GM12873 (cell line): ENCODE results near the gene IP6K3.

Experiments
- TF ChIP-seq, protein P1 (sequence below): IDR thresholded peaks from 2 replicates; pipeline ENCODE4 v1.5.1; 2012; ENCODE audit warnings: low read depth, mild to moderate bottlenecking, moderate library complexity, low read length, control low read depth; ENCODE audit not compliant: insufficient read depth; ENCODE audit errors: missing control alignments

IP6K3 gene

DNA sequence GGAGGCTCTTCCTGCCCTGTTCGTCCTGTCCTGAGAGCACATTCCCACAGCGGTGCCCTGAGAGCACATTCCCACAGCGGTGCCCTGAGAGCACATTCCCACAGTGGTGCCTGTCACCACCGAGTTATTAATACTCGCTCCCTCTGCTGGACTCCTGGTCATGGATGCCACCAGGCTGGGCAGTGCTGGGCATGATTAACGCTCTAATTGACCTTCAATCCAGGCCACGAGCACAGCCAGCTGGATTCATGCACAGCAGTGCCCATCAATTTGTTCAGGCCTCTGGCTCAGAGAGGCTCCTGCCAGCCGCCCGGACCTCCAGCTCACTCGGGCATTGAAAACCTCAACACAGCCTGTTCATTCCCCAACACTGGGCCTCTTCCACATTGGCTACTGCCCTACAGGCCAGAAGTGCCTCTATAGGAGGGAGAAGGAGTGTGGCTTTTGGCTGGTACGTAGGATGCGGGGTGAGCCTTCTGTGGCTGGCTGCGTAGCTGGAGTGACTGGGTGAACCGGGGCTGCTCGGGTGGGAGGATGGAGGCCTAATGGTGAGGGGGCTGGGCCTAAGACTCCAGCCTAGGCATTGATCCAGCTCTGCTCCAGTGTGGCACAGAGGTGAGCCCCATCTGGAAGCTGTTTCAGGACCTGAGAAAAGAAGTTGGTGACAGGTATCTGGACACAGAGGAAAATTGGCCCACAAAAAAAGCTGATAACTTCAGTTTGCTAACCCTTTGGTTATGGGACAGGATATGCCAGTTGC, 9.3 kb downstream of the IP6K3 start:
- TF ChIP-seq, protein P1, sequence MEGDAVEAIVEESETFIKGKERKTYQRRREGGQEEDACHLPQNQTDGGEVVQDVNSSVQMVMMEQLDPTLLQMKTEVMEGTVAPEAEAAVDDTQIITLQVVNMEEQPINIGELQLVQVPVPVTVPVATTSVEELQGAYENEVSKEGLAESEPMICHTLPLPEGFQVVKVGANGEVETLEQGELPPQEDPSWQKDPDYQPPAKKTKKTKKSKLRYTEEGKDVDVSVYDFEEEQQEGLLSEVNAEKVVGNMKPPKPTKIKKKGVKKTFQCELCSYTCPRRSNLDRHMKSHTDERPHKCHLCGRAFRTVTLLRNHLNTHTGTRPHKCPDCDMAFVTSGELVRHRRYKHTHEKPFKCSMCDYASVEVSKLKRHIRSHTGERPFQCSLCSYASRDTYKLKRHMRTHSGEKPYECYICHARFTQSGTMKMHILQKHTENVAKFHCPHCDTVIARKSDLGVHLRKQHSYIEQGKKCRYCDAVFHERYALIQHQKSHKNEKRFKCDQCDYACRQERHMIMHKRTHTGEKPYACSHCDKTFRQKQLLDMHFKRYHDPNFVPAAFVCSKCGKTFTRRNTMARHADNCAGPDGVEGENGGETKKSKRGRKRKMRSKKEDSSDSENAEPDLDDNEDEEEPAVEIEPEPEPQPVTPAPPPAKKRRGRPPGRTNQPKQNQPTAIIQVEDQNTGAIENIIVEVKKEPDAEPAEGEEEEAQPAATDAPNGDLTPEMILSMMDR: no peak

DNA sequence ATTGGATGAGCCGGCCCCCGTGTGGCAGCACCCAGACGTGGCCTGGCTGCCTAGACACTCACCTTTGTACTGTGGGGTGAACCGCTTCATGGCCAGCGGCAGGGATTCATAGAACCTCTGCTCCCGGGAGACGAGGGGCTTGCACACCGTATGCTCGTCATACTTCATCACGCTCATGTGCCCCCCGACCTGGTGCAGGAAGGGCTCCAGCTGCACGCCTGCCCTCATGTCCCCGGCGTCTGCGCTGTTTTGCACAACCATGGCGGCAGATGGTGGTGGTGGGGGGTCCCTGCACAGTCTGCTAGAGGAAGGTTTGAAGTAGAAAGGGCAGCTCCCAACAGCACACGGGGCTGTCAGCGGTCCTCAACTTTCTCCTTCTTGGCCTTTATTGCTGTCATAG, 11.5 kb downstream of the IP6K3 start:
- TF ChIP-seq, protein P1: no peak

DNA sequence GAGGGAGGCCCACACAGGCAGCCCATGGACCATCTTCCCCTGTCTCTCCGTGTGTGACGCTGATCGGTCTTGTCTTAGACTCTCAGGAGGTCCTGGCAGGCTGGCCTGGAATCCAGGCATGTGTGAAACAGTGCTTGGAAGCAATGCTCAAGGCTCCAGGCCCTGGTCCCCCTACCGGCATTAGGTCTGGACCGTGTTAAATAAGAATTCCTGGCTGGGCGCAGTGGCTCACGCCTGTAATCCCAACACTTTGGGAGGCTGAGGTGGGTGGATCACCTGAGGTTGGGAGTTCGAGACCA, 13.0 kb downstream of the IP6K3 start:
- TF ChIP-seq, protein P1: no peak

DNA sequence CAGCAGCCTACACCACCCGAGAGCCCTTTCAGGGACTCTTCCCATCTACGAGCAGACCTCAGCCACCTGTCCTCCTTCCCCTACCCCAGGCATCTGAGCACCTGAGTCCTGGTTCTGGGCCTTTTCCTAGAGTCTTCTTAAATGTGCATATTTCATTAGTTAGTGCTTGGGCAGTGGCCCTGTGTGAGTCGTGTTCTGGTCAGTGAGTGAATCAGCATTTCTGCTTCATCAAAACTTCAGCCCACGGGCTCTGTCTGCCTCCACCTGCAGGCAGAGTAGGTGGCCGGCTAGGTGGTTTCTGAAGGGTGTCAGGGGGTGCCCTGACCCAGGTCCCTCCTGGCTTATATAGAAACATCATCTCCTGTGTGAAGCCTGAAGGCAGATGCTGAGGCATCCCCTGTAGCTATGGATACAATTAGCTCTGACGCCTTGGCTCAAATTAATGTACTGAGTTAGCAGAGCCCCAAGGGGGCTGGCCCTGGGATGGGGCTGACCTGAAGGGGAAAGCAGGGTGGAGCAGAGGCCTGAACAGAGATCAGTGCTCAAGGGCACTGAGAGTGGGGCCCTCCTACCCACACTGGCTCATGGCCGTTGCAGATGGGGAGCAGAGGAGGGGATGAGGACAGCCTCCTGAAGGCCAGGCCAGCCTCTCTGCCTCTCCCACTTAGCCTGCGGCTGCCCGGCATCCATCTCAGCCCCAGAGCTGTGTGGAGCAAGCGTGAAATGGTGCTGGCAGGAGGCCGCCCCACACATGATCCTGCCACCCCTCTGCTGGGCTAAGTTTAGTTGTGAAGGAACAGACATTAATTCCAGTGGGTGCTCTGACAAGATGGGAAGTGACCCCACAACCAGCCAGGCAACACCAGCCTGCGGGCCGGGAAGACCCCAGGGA, 13.6 kb downstream of the IP6K3 start:
- TF ChIP-seq, protein P1: no peak

DNA sequence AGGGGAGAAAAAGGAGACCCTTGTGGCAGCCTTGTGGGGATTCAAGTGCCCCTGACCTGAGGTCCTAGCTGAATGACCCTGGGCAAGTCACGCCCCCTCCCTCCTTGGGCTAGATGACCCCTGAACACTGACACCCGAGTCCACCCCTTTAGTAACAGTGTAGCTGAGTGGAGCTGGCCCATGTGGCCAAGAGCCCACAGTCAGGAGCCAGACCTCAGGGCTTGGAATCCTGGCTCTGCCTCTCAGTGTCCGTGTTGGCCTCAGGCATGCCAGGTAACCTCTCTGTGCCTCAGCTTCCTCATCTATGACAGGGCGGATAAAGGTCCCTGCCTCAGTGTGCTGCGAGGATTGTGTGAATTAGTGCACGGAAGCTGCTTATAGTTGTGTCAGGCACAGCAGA, 14.3 kb downstream of the IP6K3 start:
- TF ChIP-seq, protein P1: no peak

DNA sequence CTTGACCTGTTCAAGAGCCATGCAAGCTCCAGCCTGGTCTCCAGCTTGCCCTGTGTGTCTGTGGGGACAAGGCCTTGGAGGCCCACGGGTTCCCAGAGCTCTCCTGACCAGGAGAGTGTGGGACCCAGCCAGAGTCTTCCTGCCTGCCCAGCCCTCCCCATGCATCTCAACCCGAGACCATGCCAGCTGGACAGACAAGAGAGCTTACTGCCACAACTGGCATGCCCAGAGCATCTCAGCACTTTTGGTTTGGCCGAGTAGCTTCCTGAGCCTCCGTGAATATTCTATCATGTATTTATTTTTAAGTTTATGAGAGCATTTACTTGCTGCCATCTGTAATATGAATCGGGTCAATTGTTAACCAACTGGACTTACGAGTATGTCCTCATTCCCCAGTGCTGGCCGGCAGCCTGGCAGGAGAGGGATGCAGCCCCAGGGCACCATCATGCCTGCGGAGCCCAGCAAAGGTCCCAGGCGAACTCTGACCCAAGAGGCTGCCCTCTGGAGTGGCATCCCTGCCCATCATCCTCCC, 14.9 kb downstream of the IP6K3 start:
- TF ChIP-seq, protein P1: no peak

DNA sequence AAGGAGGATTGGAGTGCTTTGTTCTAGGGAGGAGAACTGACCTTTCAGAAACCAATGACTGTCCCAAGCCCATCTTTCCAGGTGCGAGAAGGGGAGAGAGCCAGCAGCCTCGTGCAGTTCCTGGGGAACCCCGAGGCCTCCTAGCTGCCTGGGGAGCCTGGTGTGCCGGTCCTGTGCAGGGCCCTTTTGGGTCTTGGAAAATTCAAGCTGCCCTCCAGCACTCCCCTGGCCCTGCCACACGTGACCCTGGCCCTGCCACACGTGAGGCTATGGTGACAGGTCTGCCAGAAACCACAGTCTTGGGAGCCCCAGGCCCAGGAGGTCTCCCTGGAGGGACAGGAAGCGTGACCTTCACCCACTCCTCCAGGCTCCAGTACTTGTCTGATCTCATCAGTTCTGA, 15.7 kb downstream of the IP6K3 start:
- TF ChIP-seq, protein P1: no peak
